HG03064 (cell line): ENCODE measurements around the gene APBA1.

Experiments used
- ATAC-seq: cut with Tn5 transposase; IDR thresholded peaks from one replicate; pipeline ENCODE4 v1.9.1; 2021; ENCODE audit warnings: low read depth; ENCODE audit not compliant: unreplicated experiment

Gene APBA1

DNA sequence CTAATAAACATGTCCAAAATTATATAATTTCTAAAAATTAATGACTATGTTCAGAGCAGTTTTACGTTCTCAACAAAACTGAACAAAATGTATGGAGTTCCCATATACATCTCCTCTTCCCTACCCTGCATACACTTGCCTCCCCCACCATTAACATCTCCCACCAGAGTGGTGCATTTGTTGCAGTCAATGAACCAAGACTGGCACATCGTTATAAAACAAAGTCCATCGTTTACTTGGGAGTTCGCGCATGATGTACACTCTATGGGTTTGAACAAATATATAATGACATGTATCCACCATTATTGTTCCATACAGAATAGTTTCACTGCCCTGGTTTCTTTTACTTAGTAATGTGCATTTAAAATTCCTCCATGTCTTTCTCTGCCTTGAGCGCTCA lies 130.1 kb downstream of the APBA1 start:
- ATAC-seq, result no peak

DNA sequence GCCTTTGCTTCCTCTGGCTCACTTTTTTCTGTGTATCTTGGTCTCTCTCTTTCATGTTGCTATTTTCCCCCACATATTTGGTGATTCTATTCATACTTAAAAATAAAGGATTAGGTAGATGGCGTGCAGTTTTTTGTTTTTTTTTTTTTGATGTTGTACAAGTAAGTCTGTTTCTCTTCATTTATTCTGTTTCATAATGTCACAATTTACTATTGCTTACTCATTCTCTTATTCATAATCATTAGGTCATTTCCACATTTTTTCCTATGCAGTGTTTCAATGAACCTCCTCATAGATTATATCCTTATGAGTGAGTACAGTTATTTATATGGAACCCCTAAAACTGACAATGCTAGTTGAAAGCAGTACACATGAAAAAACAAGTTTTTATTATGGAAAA lies 136.3 kb downstream of the APBA1 start:
- no peak for ATAC-seq

DNA sequence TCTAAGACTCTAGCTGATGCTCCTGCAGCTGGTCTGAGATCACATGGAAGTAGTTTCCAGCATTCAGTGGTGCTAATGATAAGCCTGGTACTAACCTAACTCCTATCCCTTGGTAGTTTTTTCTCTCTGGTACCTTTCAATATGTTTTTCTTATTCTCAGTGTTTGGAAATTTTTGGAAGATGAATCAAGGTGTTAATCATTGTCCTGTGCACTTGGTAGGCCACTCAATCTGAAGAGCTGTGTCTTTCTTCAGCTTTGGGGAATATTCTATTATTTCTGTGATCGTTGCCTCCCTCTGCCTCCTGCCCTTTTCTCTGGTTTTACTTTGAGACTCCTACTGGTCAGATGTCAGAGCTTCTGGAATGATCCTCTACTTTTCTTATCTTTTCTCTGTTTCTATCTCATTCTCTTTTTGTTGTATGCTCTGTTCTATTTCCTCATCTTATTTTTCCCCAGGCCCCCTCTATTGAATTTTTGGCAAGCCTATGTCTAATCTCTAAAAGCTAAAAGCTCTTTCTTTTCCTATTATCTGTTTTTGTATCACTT lies 136.8 kb downstream of the APBA1 start:
- ATAC-seq, result no peak

DNA sequence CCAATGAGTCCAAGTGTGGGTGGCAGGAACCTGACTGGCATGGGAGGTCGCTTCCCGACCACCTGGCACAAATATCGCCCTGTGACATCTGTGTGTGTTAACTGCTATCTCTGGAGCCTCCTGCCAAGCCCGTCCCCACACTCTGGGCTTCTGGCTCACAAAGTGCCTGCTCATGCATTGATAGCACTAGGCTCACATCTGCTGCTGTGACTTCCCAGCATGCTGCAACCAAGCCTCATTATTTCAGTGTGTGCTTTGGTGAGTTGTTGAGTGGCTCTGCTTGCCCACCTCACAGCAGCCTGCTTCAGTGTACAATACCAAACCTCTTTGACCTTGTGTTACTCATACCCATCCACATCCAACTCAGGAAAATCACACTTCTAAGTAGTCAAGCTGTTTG lies 139.8 kb downstream of the APBA1 start:
- no peak for ATAC-seq

DNA sequence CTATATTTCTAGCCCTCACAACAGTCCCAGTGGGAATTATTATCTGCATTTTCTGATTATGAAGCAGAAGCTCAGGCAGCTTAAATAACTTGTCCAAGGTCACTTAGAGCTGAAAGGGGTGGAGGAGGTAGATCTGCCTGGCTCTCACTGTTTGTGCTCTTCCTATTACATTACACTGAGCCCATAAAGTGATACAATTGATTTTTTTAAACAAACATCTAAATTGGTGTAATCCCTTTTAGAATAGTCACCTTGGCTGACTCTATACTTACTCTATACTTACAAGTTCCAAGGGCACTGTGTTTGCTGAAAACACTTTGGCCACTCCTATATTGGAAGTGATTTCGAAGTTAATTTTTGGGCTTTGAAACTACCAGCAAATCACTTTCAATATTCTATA lies 144.7 kb downstream of the APBA1 start:
- no peak for ATAC-seq

DNA sequence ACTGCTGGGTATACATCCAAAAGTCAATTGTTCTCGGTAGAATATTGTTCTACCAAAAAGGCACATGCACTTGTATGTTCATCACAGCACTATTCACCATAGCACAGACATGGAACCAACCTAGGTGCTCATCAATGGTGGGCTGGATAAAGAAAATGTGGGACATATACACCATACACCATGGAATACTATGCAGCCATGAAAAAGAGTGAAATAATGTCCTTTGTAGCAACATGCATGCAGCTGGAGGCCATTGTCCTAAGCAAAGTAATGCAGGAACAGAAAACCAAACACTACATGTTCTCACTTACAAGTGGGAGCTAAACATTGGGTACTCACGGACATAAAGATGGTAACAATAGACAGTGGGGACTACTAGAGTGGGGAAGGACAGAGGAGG lies 145.5 kb downstream of the APBA1 start:
- ATAC-seq, result no peak

DNA sequence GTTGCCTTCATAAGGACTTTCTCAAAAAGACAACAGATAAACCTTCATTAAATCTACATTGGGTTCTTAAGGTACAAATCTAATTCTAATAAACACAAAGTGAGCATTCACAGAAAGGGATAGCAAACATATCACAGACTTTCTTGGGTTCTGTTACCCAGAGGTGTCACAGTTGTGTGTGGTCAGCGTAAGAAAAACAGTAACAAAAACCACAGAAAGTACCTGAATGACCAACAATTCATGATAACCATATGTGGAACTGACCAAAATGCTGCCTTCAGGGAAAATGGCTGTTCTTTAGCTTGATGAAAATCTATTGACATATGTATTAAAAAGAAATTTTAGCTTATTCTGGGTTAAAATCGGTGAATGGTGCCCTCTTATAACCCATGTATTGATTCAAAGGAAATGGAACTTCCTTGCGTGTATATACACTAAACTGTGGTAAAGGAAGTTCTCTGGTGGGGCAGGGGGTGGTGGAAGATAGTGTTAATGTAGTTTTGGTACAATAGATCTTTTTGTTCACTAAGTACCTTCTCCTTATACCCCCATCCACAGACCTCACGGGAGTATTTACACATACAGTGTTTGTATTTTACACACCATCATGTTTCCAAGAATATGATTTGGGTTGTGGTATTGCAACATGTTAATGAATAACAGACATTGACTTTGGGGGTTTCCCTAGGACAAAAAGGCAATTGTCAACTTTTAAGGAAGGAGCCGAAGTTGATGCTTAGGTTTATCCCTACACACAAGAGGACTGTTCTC lies 152.5 kb downstream of the APBA1 start:
- peak; percentile 98 for ATAC-seq

DNA sequence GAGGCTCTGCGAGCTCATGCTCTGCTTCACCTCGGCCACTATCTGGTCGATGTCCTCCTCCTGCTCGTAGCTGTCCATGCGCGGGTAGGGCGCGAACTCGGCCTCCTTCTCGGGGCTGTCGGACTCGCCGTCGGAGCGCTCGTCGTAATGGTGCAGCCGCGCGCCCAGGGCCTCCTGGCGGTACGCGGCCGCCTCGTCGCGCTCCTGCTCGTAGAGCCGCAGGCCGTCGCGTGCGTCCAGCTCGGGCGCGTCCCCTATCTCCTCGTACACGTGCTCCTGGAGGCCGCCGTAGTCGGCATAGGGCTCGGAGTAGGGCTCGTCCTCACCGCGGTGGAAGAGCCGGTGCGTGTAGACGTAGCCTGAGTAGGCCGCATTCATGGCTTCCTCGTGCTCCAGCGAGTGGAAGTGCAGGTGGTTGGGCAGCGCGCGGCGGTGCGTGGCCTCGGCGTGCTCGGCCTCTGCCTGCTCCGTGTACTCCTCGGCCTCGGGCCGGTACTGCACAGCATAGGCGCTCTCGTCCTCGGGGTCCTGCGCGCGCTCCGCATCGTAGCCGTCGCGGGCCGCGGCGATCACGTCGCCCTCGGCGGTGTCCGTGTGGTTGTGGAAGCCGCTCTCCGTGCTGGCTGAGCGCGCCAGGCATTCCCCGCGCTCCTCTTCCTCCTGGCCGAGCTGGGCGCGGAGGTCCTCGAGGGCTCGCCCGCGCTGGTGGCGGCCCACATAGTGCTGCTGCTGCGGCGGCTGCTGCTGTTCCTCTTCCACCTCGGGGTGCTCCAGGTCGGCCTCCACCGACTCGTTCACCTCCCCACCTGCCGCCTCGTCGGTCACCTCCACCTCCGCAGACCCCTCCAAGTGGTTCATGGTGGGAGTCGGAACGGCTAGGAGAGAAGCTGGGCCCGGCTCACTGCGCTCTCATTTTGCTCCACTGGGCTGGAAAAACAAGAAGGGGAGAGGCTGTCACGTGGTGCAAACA lies 155.5 kb downstream of the APBA1 start:
- ATAC-seq, result no peak

DNA sequence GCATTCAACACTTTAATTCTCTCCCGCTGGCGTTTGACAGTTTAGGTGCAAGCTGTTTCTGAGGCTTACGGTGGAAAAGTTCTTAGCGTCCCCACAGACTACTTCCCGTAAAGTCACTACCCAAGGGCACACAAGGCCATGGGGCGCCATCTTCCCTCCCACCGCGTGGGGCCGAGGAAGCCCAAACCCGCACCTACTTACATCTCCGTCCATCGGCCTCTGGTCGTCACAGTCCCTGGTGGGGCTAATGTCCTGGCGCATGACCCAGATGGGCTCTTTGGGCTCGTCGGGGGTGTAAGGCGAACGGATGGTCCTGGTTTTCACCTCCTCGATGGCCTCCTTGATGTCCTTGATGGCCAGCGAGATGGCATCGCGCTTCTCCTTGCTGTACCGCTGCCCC lies 156.4 kb downstream of the APBA1 start:
- ATAC-seq, result no peak

DNA sequence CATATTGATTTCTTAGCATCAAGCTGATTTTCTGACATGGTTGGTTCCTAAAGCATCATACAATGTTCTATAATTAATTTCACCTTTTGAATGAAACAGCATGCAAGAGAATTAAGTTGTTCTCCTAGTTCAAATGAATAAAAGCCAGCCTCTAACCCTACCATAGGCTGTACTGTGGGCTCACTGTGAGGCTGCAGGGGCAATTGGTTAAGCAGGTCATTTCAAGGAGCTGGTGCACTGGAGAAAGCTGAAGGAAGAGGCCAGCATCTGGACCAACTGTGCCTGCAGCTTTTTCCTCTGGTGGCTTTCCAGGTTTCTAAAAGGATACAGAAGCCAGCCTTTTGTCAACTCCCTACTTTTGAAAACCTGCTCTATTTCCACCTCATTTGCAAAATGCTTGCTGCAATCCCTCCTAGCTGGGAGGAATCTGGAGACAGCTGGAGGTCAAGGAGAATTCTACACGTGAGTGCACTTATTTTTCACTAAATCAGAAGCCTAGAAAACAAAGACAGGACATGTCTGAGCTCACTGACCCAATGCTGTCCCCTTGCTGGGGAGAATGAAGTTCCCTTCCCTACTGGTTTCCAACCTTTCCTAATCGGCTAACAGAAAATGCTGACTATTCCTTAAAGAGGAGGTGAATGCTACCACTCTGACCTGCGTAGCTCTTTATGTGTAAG lies 158.9 kb downstream of the APBA1 start:
- ATAC-seq, result no peak

DNA sequence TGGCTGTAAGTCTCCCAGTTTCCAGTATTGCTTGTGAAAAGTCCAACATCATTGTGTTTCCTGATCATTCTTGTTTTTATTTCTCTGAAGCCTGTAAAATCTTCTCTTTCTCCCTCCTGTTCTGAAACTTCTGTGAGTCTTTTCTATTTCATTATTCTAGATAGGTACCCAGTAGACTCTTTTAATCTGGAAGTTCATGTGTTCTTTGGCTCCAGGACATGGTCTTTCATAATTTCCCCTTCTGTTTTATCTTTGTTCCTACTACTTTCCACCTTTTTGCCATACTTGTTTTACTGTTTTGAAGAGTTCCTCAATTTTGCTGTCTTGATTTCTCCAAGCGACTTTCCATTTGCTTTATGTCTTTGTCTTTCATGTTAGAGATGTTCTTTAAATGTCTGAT lies 168.1 kb downstream of the APBA1 start:
- ATAC-seq, result no peak

DNA sequence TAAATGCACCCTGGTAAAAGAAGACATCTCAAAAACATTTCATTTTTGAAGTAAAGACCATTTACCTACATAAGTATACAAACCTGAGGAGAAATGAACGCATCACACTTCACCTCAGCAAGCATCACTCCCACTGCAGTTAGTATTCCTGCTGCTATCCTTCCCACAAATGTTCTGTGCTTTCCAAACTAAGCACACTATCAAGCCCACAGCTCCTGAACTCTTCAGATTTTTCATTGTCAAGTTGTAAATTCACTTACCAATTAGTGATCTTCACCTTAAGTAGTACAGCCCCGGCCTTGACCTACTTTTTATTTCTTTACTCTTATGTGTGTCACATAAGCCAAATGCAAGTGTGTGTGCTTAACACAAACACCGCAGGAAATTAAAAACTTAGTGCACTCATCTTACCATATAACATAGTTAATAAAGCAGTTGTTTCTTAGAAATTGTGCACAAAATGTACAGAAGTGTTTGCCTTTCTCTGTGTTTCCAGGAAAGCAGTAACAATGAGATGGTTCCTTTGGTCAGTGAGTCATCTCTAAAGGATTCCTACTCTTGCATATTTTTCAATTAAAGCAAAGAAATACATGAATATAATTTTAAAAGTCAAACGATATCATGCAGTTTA lies 169.4 kb downstream of the APBA1 start:
- no peak for ATAC-seq

DNA sequence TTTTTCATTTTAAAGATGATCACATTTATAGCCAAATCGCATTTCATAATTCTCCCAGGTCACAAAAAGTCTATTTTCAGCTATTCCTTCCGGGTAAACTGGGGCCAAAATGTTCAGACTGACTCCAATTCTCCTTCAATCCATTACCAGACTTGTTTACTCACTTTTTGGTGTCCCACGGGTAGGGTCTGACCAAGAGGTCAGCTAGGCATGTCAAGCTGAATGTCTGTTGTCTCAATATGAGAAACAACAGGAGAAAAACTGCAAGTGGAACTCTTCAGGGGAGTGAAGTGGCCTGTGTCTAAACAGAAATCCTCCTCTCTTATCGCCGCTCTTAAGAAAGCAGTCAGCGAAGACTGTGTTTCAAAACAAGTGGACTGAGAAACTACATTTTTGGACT lies 171.3 kb downstream of the APBA1 start:
- ATAC-seq, result no peak

DNA sequence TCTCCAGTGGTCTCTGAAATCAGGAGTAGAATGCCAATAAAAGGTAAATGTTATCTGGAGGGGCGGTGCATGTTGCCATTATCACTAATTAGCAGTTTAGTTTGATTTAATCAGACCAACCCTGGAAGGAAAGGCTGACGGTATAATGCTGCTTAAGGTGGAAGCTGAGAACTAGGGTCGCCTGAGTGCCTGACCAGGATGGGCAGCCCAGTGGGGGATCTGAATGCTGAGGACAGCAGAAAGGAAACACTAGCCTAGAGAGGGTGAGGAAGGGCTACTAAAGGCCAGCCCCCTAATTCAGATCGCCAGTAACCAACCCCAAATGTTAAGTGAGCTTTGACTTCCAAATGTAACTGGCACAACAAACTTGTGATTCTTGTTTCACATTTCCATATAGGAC lies 172.2 kb downstream of the APBA1 start:
- no peak for ATAC-seq

DNA sequence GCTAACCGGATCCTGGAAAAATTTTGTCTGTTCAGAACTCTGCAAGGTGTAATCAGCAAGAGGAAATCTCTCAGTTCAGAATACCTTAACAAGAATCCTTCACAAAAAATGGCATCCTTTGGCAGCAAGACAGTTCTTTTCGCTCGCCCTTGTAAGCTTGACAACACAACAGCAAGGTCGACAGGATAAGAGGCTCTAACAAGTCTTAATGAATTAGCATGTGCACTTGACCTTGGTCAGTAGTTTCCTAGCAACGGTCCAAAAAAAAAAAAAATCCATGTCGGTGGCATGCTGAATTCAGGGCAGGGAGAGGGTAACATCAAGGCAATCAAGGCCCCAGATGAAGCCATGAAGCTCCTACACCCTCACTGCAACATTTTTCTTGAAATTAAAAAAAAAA lies 172.8 kb downstream of the APBA1 start:
- no peak for ATAC-seq

DNA sequence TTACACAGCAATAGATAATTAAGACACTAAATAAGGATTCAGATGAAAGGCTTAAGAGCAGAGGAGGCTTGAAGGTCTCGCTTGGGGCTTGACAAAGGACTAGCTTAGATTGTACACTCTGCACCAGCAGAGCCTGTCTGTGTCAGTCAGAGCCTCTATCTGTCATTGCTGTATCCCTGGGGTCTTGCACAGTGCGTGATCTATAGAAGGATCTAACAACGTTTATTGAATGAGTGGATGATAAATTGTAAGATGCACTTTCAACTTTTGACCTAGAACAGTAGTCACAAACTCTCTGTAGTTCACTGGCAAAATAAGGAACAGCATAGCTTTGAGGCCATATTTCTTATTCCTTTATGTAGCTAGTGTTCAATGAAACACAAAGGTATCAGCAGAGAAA lies 173.7 kb downstream of the APBA1 start:
- ATAC-seq, result no peak

DNA sequence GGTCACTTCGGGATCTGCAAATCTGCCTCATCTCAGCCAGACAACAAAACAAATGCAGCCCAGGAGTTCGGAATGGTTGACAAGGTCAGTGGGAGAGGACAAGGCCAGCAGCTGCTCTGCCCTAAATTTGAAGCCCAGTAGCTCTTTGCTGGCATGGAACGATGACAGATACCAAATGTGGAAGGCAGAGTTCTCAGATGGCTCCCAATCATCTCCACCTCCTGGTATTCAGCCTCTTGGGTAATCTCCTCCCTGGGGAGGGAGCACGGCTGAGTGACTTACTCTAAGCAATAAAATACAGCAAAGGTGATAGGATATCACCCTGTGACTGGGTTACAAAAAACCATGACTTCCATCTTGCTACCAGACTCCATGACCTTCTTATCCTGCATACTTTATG lies 174.4 kb downstream of the APBA1 start:
- no peak for ATAC-seq

DNA sequence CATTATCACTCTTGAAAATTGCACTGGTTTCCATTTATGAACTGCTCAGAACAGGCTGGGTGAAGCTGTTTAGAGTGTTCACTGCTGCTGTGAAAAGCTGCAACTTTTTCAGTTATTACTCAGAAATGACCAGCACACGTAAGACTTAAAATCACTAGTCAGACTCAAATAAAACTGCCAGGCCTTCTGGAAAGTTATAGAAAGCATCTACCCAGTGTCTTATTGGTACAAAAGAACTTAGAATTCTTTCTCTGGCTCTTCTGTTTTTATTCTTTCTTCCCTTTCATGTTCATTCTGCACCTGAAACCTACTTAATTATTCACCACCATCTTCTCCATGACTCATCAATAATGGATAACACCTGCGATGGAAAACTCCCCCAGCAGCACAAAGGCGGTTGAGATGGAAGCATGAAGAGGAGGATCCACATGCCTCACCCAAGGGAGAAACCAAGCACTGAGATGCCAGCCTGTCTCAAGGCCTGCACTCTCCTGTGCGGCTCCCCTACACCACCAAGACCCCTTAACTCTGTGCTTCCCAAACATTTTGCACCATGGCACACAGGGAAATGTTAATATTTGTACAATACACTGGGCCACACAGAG lies 175.2 kb downstream of the APBA1 start:
- ATAC-seq, result no peak

DNA sequence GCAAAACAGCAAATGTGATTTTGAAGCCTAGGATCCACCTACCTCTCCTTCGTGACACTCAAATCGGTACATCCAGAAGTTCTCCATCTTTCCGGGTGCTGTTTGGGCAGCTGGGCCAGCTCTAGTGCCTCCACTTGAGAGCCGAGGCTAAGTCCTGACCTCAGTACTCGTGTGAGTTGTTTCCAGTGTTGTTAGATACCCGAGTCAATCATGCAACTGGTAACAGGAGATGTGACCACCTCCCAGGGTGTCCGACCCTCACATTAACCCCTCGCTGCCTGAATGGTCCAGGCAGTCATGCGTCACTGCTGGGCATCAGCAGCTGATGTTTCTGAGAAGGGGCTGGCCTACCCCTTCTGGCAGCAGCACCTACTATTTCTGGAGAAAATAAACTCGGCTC lies 176.9 kb downstream of the APBA1 start:
- ATAC-seq, result no peak

DNA sequence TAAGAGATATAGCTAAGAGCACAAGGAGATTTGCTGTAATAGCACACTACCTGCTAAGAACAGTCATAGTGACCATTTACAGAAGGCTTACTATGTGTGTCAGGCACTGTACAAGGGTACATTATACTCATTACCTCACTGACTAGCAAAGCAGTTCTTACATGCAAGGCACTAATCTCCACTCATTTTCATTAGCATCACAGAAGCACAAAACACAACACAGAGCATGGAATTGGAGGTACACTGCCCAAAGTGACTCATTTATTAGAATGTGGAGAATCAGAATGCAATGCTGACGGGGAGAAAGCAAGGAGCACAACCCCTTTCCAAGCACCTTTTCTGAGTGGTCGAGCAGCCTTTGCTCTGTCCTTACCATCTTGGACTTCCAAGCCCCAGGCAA lies 177.4 kb downstream of the APBA1 start:
- ATAC-seq, result no peak
